ENCODE measurements around the gene CRHBP. TPM values are rescaled to one million over a fixed set of nuclear protein-coding genes. Genes with fewer than 3 reads are reported as not detected.

CRHBP gene
- total RNA-seq, 6 donors from 2014 or later = 0.30 to 0.81 (median 0.63) TPM; not detected in 3

DNA sequence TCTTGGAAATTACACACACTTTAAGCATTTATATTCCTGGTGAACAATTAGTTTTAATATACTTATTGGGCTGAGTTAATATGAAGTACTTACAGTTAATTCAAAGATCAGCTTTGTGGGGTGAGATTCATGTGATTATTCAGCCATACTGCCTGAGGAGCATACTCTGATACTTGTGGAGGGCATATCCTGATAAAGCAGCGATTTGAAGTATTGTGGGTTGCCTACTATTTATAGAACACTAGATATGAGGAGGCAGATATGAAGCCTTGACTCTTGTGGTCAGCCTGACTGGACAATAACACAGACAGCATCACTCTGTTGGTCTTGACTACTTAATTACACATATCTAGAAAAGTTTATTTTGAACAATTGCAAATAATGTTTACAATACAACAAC, 50.4 kb downstream of the CRHBP start:
- ATAC-seq (ENCODE audit: low FRiP score in 2 of 2) = no peak
- Histone ChIP-seq H3K27me3 (no peaks in the 10 kb centered on the region), H3K36me3 (no peaks in the 10 kb centered on the region), H3K27ac (no peak overlapping the region), H3K9me3 (no peaks in the 10 kb centered on the region), H3K4me3 (no peak overlapping the region), H3K4me1 (no peaks in the 10 kb centered on the region)
- WGBS, 2 donors = 14 to 37% methylated on average over 1 of the region's 1 CpG
- DNase-seq = no peak
- TF ChIP-seq EP300 (IDR thresholded peaks at IDR 0.05) = no peak

DNA sequence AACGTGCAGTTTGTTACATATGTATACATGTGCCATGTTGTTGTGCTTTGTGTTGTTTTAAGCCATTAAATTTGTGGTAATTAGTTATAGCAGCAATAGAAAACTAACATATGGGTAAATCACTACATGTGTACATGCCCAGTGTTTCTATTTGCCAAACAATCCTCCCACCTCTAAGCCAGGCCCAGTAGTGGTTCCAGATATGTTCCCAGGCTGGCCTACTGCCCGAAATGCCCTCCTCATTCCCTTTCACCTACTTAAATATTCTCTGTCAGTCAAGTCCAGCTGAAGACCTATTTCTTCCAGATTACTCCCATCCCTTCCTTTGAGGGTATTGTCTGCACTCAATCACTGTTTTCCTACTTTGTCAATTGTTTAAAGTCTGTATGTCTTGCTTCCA, 53.3 kb downstream of the CRHBP start:
- Histone ChIP-seq H3K9me3 (no peaks in the 10 kb centered on the region), H3K36me3 (no peaks in the 10 kb centered on the region), H3K4me3 (no peak overlapping the region), H3K27me3 (no peaks in the 10 kb centered on the region), H3K4me1 (no peaks in the 10 kb centered on the region), H3K27ac (no peak overlapping the region)
- whole genome bisulfite sequencing, 2 donors = 82 to 86% methylated on average over 2 of the region's 2 CpGs
- TF ChIP-seq POLR2AphosphoS5 (IDR thresholded peaks at IDR 0.05) = no peak
- no peak for TF ChIP-seq EP300 (IDR thresholded peaks at IDR 0.05)
- TF ChIP-seq, protein P1, sequence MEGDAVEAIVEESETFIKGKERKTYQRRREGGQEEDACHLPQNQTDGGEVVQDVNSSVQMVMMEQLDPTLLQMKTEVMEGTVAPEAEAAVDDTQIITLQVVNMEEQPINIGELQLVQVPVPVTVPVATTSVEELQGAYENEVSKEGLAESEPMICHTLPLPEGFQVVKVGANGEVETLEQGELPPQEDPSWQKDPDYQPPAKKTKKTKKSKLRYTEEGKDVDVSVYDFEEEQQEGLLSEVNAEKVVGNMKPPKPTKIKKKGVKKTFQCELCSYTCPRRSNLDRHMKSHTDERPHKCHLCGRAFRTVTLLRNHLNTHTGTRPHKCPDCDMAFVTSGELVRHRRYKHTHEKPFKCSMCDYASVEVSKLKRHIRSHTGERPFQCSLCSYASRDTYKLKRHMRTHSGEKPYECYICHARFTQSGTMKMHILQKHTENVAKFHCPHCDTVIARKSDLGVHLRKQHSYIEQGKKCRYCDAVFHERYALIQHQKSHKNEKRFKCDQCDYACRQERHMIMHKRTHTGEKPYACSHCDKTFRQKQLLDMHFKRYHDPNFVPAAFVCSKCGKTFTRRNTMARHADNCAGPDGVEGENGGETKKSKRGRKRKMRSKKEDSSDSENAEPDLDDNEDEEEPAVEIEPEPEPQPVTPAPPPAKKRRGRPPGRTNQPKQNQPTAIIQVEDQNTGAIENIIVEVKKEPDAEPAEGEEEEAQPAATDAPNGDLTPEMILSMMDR (IDR thresholded peaks at IDR 0.05) = no peak
- TF ChIP-seq POLR2A (IDR thresholded peaks at IDR 0.05) = no peak
- no peak for ATAC-seq (ENCODE audit: low FRiP score in 2 of 2)
- DNase-seq = no peak

DNA sequence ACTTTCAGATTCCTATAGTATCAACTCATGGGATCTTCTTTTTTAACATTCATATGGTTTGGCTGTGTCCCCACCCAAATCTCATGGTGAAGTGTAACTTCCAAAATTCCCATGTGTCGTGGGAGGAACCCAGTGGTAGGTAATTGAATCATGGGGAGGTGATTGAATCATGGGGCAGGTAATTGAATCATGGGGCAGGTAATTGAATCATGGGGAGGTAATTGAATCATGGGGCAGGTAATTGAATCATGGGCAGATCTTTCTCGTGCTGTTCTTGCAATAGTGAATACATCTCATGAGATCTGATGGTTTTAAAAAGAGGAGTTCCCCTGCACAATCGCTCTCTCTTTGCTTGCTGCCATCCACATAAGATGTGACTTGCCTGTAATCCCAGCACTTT, 55.6 kb downstream of the CRHBP start:
- no peaks in the 10 kb centered on the region for H3K27me3 ChIP-seq
- TF ChIP-seq POLR2A (IDR thresholded peaks at IDR 0.05) (no peak), EP300 (IDR thresholded peaks at IDR 0.05) (no peak), POLR2AphosphoS5 (IDR thresholded peaks at IDR 0.05) (no peak)
- TF ChIP-seq, protein P1 (IDR thresholded peaks at IDR 0.05) = no peak
- no peaks in the 10 kb centered on the region for H3K36me3 ChIP-seq
- H3K27ac ChIP-seq = no peak overlapping the region
- H3K4me1 ChIP-seq = no peaks in the 10 kb centered on the region
- 52 to 55% methylated on average over 3 of the region's 3 CpGs for WGBS, 2 donors
- no peak for ATAC-seq (ENCODE audit: low FRiP score in 2 of 2)
- H3K9me3 ChIP-seq = no peaks in the 10 kb centered on the region
- no peak overlapping the region for H3K4me3 ChIP-seq
- no peak for DNase-seq

DNA sequence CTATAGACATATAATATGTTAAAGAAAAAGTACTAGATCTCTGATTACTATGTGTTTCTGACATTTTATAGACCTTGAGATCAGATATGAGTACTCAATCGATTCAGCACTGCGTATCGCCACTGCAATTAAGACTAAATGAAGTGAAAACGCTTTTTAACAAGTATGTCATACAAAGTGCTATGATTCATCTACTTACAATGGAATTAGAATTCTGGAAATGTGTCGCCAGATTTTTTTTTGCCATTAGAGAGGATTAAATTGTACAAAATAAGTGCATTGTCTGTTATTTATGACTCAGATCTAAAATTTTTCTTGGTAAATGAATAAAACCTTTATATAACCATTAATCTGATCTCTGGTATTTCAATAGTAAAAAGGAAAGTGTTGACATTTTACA, 57.4 kb downstream of the CRHBP start:
- TF ChIP-seq POLR2AphosphoS5 (IDR thresholded peaks at IDR 0.05) = no peak
- TF ChIP-seq, protein P1 (IDR thresholded peaks at IDR 0.05) = no peak
- no peak for TF ChIP-seq POLR2A (IDR thresholded peaks at IDR 0.05)
- no peak for TF ChIP-seq EP300 (IDR thresholded peaks at IDR 0.05)
- 92 to 96% methylated on average over 5 of the region's 5 CpGs for WGBS, 2 donors
- no peaks in the 10 kb centered on the region for H3K9me3 ChIP-seq
- ATAC-seq (ENCODE audit: low FRiP score in 2 of 2) = no peak
- no peak overlapping the region for H3K27ac ChIP-seq
- H3K4me1 ChIP-seq = no peaks in the 10 kb centered on the region
- no peak for DNase-seq
- no peak overlapping the region for H3K4me3 ChIP-seq
- H3K27me3 ChIP-seq = no peaks in the 10 kb centered on the region
- no peaks in the 10 kb centered on the region for H3K36me3 ChIP-seq

DNA sequence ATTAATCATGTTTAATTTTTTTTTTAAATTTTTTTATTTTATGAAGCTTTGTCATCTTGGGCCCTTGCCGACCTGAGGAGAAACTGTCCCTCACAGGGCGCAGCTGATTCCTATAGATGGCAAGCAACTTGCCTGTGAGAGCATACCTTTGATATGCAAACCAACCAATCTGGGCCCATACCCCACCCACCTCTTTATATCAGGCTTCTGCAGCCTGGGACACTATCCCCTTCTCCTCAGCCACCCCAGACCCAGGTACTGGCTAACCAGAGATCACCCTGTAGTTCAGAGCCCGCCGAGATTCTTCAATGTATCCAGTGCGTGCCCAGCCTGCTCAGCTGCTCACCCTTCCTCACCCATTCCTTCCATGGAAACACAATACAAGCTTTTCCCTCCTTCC, 58.7 kb downstream of the CRHBP start:
- Histone ChIP-seq H3K36me3 (no peaks in the 10 kb centered on the region), H3K4me1 (no peaks in the 10 kb centered on the region), H3K27ac (no peak overlapping the region), H3K27me3 (no peaks in the 10 kb centered on the region), H3K9me3 (no peaks in the 10 kb centered on the region), H3K4me3 (no peak overlapping the region)
- 87 to 89% methylated on average over 5 of the region's 5 CpGs for WGBS, 2 donors
- no peak for ATAC-seq (ENCODE audit: low FRiP score in 2 of 2)
- no peak for DNase-seq
- TF ChIP-seq EP300 (IDR thresholded peaks at IDR 0.05) (no peak), POLR2A (IDR thresholded peaks at IDR 0.05) (no peak), POLR2AphosphoS5 (IDR thresholded peaks at IDR 0.05) (no peak)
- TF ChIP-seq, protein P1 (IDR thresholded peaks at IDR 0.05) = no peak
